Endothelial cell (in vitro differentiated cells): ENCODE measurements around the gene LTF. TPM values are rescaled to one million over a fixed set of nuclear protein-coding genes. Genes with fewer than 3 reads are reported as not detected.

Source experiments
- DNase-seq: peaks from one replicate; pipeline ENCODE4 v3.0.0; 2021; ENCODE audit warnings: low spot score
- H3K27ac Mint-ChIP-seq: one replicate; pipeline ENCODE4 v1.8.0; 2021; ENCODE audit warnings: mixed read lengths, inconsistent platforms; ENCODE audit not compliant: unreplicated experiment
- H3K27me3 Mint-ChIP-seq: one replicate; pipeline ENCODE4 v1.8.0; 2021; ENCODE audit warnings: mild to moderate bottlenecking, moderate library complexity, mixed read lengths, inconsistent platforms; ENCODE audit not compliant: unreplicated experiment
- H3K36me3 Mint-ChIP-seq: one replicate; pipeline ENCODE4 v1.8.0; 2021; ENCODE audit warnings: mild to moderate bottlenecking, low read depth, mixed read lengths, inconsistent platforms; ENCODE audit not compliant: unreplicated experiment
- H3K4me1 Mint-ChIP-seq: one replicate; pipeline ENCODE4 v1.8.0; 2021; ENCODE audit warnings: mild to moderate bottlenecking, mixed read lengths, inconsistent platforms; ENCODE audit not compliant: unreplicated experiment
- H3K4me3 Mint-ChIP-seq: one replicate; pipeline ENCODE4 v1.8.0; 2021; ENCODE audit warnings: mild to moderate bottlenecking, mixed read lengths, inconsistent platforms; ENCODE audit not compliant: unreplicated experiment
- H3K9me3 Mint-ChIP-seq: one replicate; pipeline ENCODE4 v1.8.0; 2021; ENCODE audit warnings: mixed read lengths, inconsistent platforms; ENCODE audit not compliant: unreplicated experiment
- CTCF ChIP-seq: fragments of 200-600 bp; sonication (generic); IDR thresholded peaks from one replicate; pipeline ENCODE4 v1.5.0; 2021; ENCODE audit warnings: antibody characterized with exemption; ENCODE audit not compliant: unreplicated experiment
- total RNA-seq: library from RNA; stranded (reverse); fragmentation: NEBNext Ultra II Directional; extraction: Animal tissue kit (Norgen Biotek cat#: 25700); gene quantifications from one replicate; pipeline ENCODE4 v1.2.1, GENCODE V29; 2021; ENCODE audit not compliant: unreplicated experiment

The LTF gene
- total RNA-seq, 1 donor from 2014 or later = not detected

- Mint-ChIP-seq H3K27me3 (no peaks in the 10 kb centered on the region), H3K27ac (no peak overlapping the region), H3K4me1 (peaks cover 39% of the 10 kb centered on the region), H3K9me3 (no peaks in the 10 kb centered on the region), H3K4me3 (no peak overlapping the region), H3K36me3 (no peaks in the 10 kb centered on the region)
- no peak for DNase-seq
- peak; percentile 34 for TF ChIP-seq CTCF
These were observed 53.4 kb downstream of the LTF start for GRCh38 chr3:46411271-46411670.

- TF ChIP-seq CTCF = no peak
- peaks cover 39% of the 10 kb centered on the region for H3K4me1 Mint-ChIP-seq
- H3K4me3 Mint-ChIP-seq = no peak overlapping the region
- no peak for DNase-seq
- no peaks in the 10 kb centered on the region for H3K27me3 Mint-ChIP-seq
- no peak overlapping the region for H3K27ac Mint-ChIP-seq
- no peaks in the 10 kb centered on the region for H3K36me3 Mint-ChIP-seq
- no peaks in the 10 kb centered on the region for H3K9me3 Mint-ChIP-seq
These were observed 54.0 kb downstream of the LTF start for GRCh38 chr3:46410669-46411068.

GRCh38 chr3:46409739-46410489 lies 54.8 kb downstream of the LTF start:
- Mint-ChIP-seq H3K9me3 (no peaks in the 10 kb centered on the region), H3K27me3 (peaks cover 3% of the 10 kb centered on the region), H3K36me3 (no peaks in the 10 kb centered on the region), H3K4me3 (no peak overlapping the region), H3K4me1 (peaks cover 43% of the 10 kb centered on the region), H3K27ac (no peak overlapping the region)
- DNase-seq = no peak
- no peak for TF ChIP-seq CTCF

GRCh38 chr3:46408853-46409252 lies 55.9 kb downstream of the LTF start:
- no peak for DNase-seq
- no peak overlapping the region for H3K27ac Mint-ChIP-seq
- H3K4me3 Mint-ChIP-seq = no peak overlapping the region
- peaks cover 37% of the 10 kb centered on the region for H3K4me1 Mint-ChIP-seq
- H3K36me3 Mint-ChIP-seq = no peaks in the 10 kb centered on the region
- no peaks in the 10 kb centered on the region for H3K9me3 Mint-ChIP-seq
- peaks cover 3% of the 10 kb centered on the region for H3K27me3 Mint-ChIP-seq
- no peak for TF ChIP-seq CTCF

GRCh38 chr3:46407970-46408369 lies 56.7 kb downstream of the LTF start:
- Mint-ChIP-seq H3K4me1 (peaks cover 31% of the 10 kb centered on the region), H3K27me3 (peaks cover 3% of the 10 kb centered on the region), H3K27ac (no peak overlapping the region), H3K36me3 (no peaks in the 10 kb centered on the region), H3K9me3 (no peaks in the 10 kb centered on the region), H3K4me3 (peak overlapping the region; percentile 25)
- DNase-seq = no peak
- no peak for TF ChIP-seq CTCF
